MCF 10A (cell line): ENCODE data around the gene WIF1. TPM values are rescaled to one million over a fixed set of nuclear protein-coding genes. Genes with fewer than 3 reads are reported as not detected.

Source experiments
- BruUV-seq: library from RNA; stranded (reverse); fragments of 400-500 nt; replicated peaks from 2 replicates; lab custom pipeline; 2021; lab: Mats Ljungman, UMichigan
- CTCF ChIA-PET: fragments of 300-600 bp; sonication (Branson Sonifier 250); formaldehyde crosslinking; extraction: SDS; loops from one replicate; lab custom pipeline; 2021; ENCODE audit warnings: antibody characterized with exemption, inconsistent platforms; lab: Yijun Ruan, JAX
- POLR2A ChIA-PET: fragments of 300-600, 350-650 bp; sonication (Branson Sonifier 250); formaldehyde crosslinking; extraction: SDS; loops from one replicate; lab custom pipeline; 2020; ENCODE audit warnings: antibody characterized with exemption, inconsistent platforms; lab: Yijun Ruan, JAX
- DNase-seq: peaks from one replicate; pipeline ENCODE4 v3.0.0-alpha.2; 2018; ENCODE audit not compliant: unreplicated experiment
- H3K27ac Mint-ChIP-seq: one replicate; pipeline ENCODE4 v1.8.0; 2022; ENCODE audit warnings: mild to moderate bottlenecking, low read depth, mixed read lengths; ENCODE audit not compliant: unreplicated experiment
- H3K27me3 Mint-ChIP-seq: one replicate; pipeline ENCODE4 v1.8.0; 2022; ENCODE audit warnings: mixed read lengths; ENCODE audit not compliant: insufficient read depth, unreplicated experiment
- H3K36me3 Mint-ChIP-seq: one replicate; pipeline ENCODE4 v1.8.0; 2022; ENCODE audit warnings: mild to moderate bottlenecking, moderate library complexity, mixed read lengths; ENCODE audit not compliant: insufficient read depth, unreplicated experiment
- H3K4me1 Mint-ChIP-seq: one replicate; pipeline ENCODE4 v1.8.0; 2022; ENCODE audit warnings: mixed read lengths; ENCODE audit not compliant: insufficient read depth, unreplicated experiment
- H3K4me3 Mint-ChIP-seq: one replicate; pipeline ENCODE4 v1.8.0; 2022; ENCODE audit warnings: mild to moderate bottlenecking, moderate library complexity, mixed read lengths; ENCODE audit not compliant: unreplicated experiment
- H3K9me3 Mint-ChIP-seq: one replicate; pipeline ENCODE4 v1.8.0; 2022; ENCODE audit warnings: mixed read lengths; ENCODE audit not compliant: unreplicated experiment
- CTCF ChIP-seq: fragments of 200-600 bp; IDR thresholded peaks from one replicate; pipeline ENCODE4 v1.8.0; 2022; ENCODE audit warnings: antibody characterized with exemption, mild to moderate bottlenecking; ENCODE audit not compliant: unreplicated experiment
- intact Hi-C: fragments of 100-400 bp; cut with micrococcal nuclease; formaldehyde crosslinking; loops from 2 replicates; pipeline ENCODE4 v1.14.1; 2022
- total RNA-seq: library from RNA; stranded (reverse); gene quantifications from 2 replicates; pipeline ENCODE4 v1.2.3, GENCODE V29; 2022

The WIF1 gene
- total RNA-seq, 1 experiment from 2014 or later: not detected

DNA sequence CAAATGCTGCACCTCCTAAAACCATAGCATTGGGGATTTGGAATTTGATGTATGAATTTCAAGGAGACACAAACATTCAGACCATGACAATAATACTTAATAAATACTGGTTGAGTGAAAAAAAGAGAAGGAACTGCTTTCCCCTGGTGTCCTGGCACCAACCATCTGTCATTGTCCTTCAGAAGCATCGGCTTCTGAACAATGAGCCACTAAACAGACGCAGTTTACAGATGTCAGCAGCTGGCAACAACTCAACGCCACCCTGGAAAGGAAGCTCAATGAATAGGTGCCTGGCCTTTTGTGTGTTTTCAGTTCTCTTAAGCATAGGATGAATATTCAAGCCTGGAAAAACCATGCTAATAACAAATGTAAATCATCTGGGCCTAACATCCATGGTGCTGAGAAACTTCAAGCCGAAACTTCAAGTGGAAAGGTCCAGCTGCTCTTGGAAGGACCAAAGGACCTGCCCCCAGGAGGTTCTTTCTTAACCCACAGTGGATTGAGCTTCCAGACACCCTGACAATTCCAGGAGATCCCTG is 101.3 kb downstream of the WIF1 start:
- no peak overlapping the region for H3K27ac Mint-ChIP-seq
- peaks cover 63% of the 10 kb centered on the region for H3K27me3 Mint-ChIP-seq
- CTCF ChIA-PET: no interaction called here
- BruUV-seq: no TSS peak
- no peak for DNase-seq
- TF ChIP-seq CTCF: no peak
- H3K4me1 Mint-ChIP-seq: no peaks in the 10 kb centered on the region
- intact Hi-C loops: no loop called here
- no peaks in the 10 kb centered on the region for H3K9me3 Mint-ChIP-seq
- no peaks in the 10 kb centered on the region for H3K36me3 Mint-ChIP-seq
- POLR2A ChIA-PET: no interaction called here
- H3K4me3 Mint-ChIP-seq: no peak overlapping the region

- ChIA-PET CTCF (interaction anchor here (0.7 kb wide), 1 partner anchor 155 kb away, joined by 3 read pairs; no protein-coding TSS in a partner anchor), POLR2A (no interaction called here)
- BruUV-seq: no TSS peak
- no peak for TF ChIP-seq CTCF
- Mint-ChIP-seq H3K27me3 (peaks cover 58% of the 10 kb centered on the region), H3K36me3 (no peaks in the 10 kb centered on the region), H3K27ac (no peak overlapping the region), H3K4me3 (no peak overlapping the region), H3K9me3 (no peaks in the 10 kb centered on the region), H3K4me1 (no peaks in the 10 kb centered on the region)
- DNase-seq: no peak
- intact Hi-C loops: no loop called here
Observed at GRCh38 chr12:65016881-65017650, 104.0 kb downstream of the WIF1 start.

DNA sequence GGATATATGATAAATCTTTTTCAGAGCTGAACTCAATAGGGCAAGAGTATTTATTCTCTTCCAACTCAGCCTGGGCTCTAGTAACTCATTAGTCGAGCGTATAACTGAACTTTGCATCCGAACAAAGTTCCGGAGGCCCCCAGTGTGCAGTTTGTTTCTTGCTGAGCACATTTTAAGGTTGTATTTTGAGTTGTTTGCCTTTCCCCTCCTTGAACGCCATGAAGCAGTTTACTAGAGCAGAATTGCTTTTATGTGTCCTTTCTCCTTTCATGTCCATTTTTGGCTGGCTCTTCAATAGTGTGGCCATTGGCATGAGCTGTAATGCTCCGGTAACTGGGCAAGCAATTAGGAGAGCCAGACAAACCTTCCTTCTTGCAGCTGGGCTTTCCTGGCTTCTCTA is 105.3 kb downstream of the WIF1 start:
- POLR2A ChIA-PET: interaction anchor here (0.6 to 0.8 kb wide), 2 partner anchors 197 to 1122 kb away, joined by 3 read pairs; no protein-coding TSS in a partner anchor
- intact Hi-C loops: no loop called here
- CTCF ChIA-PET: interaction anchor here (0.9 to 1.0 kb wide), 2 partner anchors 9 to 17 kb away, joined by 3 to 4 read pairs; no protein-coding TSS in a partner anchor
- Mint-ChIP-seq H3K36me3 (no peaks in the 10 kb centered on the region), H3K27me3 (peaks cover 49% of the 10 kb centered on the region), H3K27ac (no peak overlapping the region), H3K4me3 (no peak overlapping the region), H3K4me1 (no peaks in the 10 kb centered on the region), H3K9me3 (no peaks in the 10 kb centered on the region)
- no peak for DNase-seq
- TF ChIP-seq CTCF: no peak
- BruUV-seq: no TSS peak

DNA sequence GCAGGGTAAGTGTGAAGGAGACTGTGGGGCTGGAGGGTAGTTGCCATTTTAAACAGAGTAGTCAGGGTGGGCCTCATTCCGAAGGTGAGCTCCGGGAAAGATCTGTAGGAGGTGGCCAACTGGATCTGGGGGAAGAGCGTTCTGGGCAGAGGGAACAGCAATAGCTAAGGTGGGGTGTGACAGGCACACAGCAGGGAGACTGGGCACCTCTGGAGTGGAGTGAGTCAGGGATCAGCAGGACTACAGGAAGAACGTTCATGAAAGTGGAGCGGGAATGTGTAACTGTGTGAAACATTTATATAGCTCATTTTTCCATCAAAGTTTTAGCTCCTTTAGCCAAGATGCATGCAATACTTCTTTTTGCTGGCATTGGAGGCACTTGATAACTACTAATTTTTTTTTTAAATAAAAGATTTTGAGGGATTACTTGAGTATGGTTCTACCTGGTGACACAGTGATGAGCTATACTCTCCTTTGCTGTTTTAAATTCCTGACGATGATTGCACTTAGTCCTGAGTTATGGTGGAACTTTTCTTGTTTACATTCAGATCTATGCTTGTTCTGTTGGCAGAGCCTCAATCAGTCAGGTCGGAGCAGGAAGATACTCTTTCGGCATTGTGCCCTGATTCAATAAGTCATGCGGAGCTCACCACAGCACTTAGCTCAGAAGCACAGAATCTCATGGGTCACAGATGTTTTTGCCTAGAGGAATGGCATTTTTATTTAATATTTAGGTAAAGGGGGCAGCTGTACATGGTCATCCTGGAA is 106.4 kb downstream of the WIF1 start:
- intact Hi-C loops: no loop called here
- POLR2A ChIA-PET: interaction anchor here (0.8 kb wide), 1 partner anchor 198 kb away, joined by 3 read pairs; no protein-coding TSS in a partner anchor
- peaks cover 41% of the 10 kb centered on the region for H3K27me3 Mint-ChIP-seq
- no peak for TF ChIP-seq CTCF
- no peak for DNase-seq
- BruUV-seq: no TSS peak
- H3K4me3 Mint-ChIP-seq: no peak overlapping the region
- no peaks in the 10 kb centered on the region for H3K4me1 Mint-ChIP-seq
- H3K27ac Mint-ChIP-seq: no peak overlapping the region
- H3K36me3 Mint-ChIP-seq: no peaks in the 10 kb centered on the region
- CTCF ChIA-PET: interaction anchor here (0.9 to 1.3 kb wide), 3 partner anchors 19 to 110 kb away, joined by 3 to 6 read pairs (median 4); no protein-coding TSS in a partner anchor
- no peaks in the 10 kb centered on the region for H3K9me3 Mint-ChIP-seq
